ENCODE measurements around the gene ARID4A. TPM values are rescaled to one million over a fixed set of nuclear protein-coding genes. Genes with fewer than 3 reads are reported as not detected.

Gene ARID4A
- total and polyA plus RNA-seq, 2 of the 13 experiments (the other 11 are each of a cell fraction or from before 2014, with no cell fraction given): 7.2 to 9.7 TPM

DNA sequence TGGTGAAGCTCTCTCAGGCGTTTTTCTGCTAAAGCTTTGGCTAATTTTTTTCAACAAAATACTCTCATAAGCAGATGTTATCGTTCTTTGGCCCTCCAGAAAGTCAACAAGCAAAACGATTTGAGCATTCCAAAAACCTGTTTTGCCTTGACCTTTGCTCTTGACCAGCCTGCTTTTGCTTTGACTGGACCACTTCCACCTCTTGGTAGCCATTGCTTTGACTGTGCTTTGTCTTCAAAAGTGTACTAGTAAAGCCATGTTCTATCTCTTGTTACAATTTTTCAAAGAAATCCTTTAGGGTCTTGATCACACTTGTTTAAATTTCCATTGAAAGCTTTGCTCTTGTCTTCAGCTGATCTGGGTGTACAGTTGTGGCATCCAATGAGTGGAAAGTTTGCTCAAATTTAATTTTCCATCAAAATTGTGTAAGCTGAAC lies 10.7 kb upstream of the ARID4A start (continued):
- TF ChIP-seq, protein P1, sequence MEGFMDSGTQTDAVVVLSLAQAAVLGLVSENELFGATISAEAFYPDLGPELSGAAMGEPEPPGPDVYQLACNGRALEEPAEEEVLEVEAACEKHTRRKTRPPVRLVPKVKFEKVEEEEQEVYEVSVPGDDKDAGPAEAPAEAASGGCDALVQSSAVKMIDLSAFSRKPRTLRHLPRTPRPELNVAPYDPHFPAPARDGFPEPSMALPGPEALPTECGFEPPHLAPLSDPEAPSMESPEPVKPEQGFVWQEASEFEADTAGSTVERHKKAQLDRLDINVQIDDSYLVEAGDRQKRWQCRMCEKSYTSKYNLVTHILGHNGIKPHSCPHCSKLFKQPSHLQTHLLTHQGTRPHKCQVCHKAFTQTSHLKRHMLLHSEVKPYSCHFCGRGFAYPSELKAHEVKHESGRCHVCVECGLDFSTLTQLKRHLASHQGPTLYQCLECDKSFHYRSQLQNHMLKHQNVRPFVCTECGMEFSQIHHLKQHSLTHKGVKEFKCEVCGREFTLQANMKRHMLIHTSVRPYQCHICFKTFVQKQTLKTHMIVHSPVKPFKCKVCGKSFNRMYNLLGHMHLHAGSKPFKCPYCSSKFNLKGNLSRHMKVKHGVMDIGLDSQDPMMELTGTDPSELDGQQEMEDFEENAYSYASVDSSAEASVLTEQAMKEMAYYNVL (CRISPR knock-in tag; IDR thresholded peaks at IDR 0.05; ENCODE audit: borderline replicate concordance): peak; percentile 77; the same call in 1 of the 2 replicates
- no peak for TF ChIP-seq CBX5 (CRISPR knock-in tag; IDR thresholded peaks at IDR 0.05; ENCODE audit: borderline replicate concordance)
- no peak for TF ChIP-seq ZFP37 (CRISPR knock-in tag; IDR thresholded peaks at IDR 0.05; ENCODE audit: borderline replicate concordance)
- TF ChIP-seq ETV5 (CRISPR knock-in tag; IDR thresholded peaks at IDR 0.05; ENCODE audit: borderline replicate concordance): peak; percentile 76; the same call in 1 of the 2 replicates
- peak; percentile 67 for TF ChIP-seq ASH2L (IDR thresholded peaks at IDR 0.05; ENCODE audit: insufficient read length, low read depth, low read length)
- no peak for TF ChIP-seq ZNF761 (CRISPR knock-in tag; conservative IDR thresholded peaks at IDR 0.05)
- peak; percentile 82; the same call in 1 of the 2 replicates for TF ChIP-seq FOXK1 (CRISPR knock-in tag; IDR thresholded peaks at IDR 0.05; ENCODE audit: borderline replicate concordance, low read depth)
- TF ChIP-seq, protein P2, sequence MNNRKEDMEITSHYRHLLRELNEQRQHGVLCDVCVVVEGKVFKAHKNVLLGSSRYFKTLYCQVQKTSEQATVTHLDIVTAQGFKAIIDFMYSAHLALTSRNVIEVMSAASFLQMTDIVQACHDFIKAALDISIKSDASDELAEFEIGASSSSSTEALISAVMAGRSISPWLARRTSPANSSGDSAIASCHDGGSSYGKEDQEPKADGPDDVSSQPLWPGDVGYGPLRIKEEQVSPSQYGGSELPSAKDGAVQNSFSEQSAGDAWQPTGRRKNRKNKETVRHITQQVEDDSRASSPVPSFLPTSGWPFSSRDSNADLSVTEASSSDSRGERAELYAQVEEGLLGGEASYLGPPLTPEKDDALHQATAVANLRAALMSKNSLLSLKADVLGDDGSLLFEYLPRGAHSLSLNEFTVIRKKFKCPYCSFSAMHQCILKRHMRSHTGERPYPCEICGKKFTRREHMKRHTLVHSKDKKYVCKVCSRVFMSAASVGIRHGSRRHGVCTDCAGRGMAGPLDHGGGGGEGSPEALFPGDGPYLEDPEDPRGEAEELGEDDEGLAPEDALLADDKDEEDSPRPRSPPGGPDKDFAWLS (CRISPR knock-in tag; IDR thresholded peaks at IDR 0.05; ENCODE audit: borderline replicate concordance): no peak
- TF ChIP-seq, protein P3, sequence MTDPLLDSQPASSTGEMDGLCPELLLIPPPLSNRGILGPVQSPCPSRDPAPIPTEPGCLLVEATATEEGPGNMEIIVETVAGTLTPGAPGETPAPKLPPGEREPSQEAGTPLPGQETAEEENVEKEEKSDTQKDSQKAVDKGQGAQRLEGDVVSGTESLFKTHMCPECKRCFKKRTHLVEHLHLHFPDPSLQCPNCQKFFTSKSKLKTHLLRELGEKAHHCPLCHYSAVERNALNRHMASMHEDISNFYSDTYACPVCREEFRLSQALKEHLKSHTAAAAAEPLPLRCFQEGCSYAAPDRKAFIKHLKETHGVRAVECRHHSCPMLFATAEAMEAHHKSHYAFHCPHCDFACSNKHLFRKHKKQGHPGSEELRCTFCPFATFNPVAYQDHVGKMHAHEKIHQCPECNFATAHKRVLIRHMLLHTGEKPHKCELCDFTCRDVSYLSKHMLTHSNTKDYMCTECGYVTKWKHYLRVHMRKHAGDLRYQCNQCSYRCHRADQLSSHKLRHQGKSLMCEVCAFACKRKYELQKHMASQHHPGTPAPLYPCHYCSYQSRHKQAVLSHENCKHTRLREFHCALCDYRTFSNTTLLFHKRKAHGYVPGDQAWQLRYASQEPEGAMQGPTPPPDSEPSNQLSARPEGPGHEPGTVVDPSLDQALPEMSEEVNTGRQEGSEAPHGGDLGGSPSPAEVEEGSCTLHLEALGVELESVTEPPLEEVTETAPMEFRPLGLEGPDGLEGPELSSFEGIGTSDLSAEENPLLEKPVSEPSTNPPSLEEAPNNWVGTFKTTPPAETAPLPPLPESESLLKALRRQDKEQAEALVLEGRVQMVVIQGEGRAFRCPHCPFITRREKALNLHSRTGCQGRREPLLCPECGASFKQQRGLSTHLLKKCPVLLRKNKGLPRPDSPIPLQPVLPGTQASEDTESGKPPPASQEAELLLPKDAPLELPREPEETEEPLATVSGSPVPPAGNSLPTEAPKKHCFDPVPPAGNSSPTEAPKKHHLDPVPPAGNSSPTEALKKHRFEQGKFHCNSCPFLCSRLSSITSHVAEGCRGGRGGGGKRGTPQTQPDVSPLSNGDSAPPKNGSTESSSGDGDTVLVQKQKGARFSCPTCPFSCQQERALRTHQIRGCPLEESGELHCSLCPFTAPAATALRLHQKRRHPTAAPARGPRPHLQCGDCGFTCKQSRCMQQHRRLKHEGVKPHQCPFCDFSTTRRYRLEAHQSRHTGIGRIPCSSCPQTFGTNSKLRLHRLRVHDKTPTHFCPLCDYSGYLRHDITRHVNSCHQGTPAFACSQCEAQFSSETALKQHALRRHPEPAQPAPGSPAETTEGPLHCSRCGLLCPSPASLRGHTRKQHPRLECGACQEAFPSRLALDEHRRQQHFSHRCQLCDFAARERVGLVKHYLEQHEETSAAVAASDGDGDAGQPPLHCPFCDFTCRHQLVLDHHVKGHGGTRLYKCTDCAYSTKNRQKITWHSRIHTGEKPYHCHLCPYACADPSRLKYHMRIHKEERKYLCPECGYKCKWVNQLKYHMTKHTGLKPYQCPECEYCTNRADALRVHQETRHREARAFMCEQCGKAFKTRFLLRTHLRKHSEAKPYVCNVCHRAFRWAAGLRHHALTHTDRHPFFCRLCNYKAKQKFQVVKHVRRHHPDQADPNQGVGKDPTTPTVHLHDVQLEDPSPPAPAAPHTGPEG (CRISPR knock-in tag; IDR thresholded peaks at IDR 0.05): no peak
- TF ChIP-seq RCOR2 (CRISPR knock-in tag; IDR thresholded peaks at IDR 0.05): peak; percentile 64; the same call in 1 of the 2 replicates
- no peak for TF ChIP-seq JARID2 (CRISPR knock-in tag; IDR thresholded peaks at IDR 0.05; ENCODE audit: insufficient replicate concordance)
- no peak for TF ChIP-seq NR1H2 (CRISPR knock-in tag; IDR thresholded peaks at IDR 0.05; ENCODE audit: borderline replicate concordance, low read depth)
- TF ChIP-seq SMARCC2 (IDR thresholded peaks at IDR 0.05): no peak
- TF ChIP-seq HNRNPK (IDR thresholded peaks at IDR 0.05; ENCODE audit: low read depth, low read length, poor library complexity, severe bottlenecking): no peak
- TF ChIP-seq CREB3 (CRISPR knock-in tag; IDR thresholded peaks at IDR 0.05): no peak
- TF ChIP-seq MAFF (IDR thresholded peaks at IDR 0.05; ENCODE audit: low read depth, low read length): no peak
- TF ChIP-seq ZNF20 (CRISPR knock-in tag; IDR thresholded peaks at IDR 0.05): no peak
- TF ChIP-seq SOX6 (IDR thresholded peaks at IDR 0.05): no peak
- peak; percentile 86 for TF ChIP-seq SOX6 (CRISPR knock-in tag; IDR thresholded peaks at IDR 0.05)
- TF ChIP-seq ZNF296 (CRISPR knock-in tag; conservative IDR thresholded peaks at IDR 0.05): no peak

Data from HepG2 (cell line).